SJCRH30 (cell line): ENCODE data around the gene TXK. TPM values are rescaled to one million over a fixed set of nuclear protein-coding genes. Genes with fewer than 3 reads are reported as not detected.
A peak's percentile ranks its signal among the peaks of the same experiment; 100 is the strongest.
"Not testable (repeated sequence)": the region's sequence is repeated elsewhere in the genome, so short reads cannot be mapped to it uniquely, and the experiment has no call there.

Experiments
- DNase-seq, 2 experiments: peaks; one replicate each; pipeline ENCODE4 v3.0.0-alpha.2; 2015 to 2020
- H3K27ac ChIP-seq: fragments of 250-450 bp; sonication (Bioruptor Pico); 2 replicates; pipeline ENCODE4 v1.5.1; 2020; ENCODE audit warnings: mild to moderate bottlenecking, moderate library complexity
- H3K27me3 ChIP-seq: fragments of 250-450 bp; sonication (Bioruptor Pico); 2 replicates; pipeline ENCODE4 v1.5.1; 2020; ENCODE audit warnings: mild to moderate bottlenecking, moderate library complexity
- H3K36me3 ChIP-seq: fragments of 250-450 bp; sonication (Bioruptor Pico); 2 replicates; pipeline ENCODE4 v1.5.1; 2020; ENCODE audit warnings: mild to moderate bottlenecking, moderate library complexity
- H3K4me1 ChIP-seq: fragments of 250-450 bp; sonication (Bioruptor Pico); 2 replicates; pipeline ENCODE4 v1.5.1; 2020; ENCODE audit warnings: mild to moderate bottlenecking, moderate library complexity
- H3K4me3 ChIP-seq: fragments of 250-450 bp; sonication (Bioruptor Pico); 2 replicates; pipeline ENCODE4 v1.5.1; 2020; ENCODE audit warnings: mild to moderate bottlenecking, moderate library complexity
- H3K9me3 ChIP-seq: fragments of 250-450 bp; sonication (Bioruptor Pico); replicated peaks from 2 replicates; pipeline ENCODE4 v1.5.1; 2020; ENCODE audit warnings: mild to moderate bottlenecking, moderate library complexity
- total RNA-seq: library from RNA; depleted of rRNA; stranded (reverse); fragments of >200 nt; shearing (Covaris generic); gene quantifications from 2 replicates; pipeline ENCODE4 v1.2.3, GENCODE V29; 2014; rRNA removed

Gene TXK
- 0.35 and 1.1 TPM in 2 replicates for total RNA-seq

DNA sequence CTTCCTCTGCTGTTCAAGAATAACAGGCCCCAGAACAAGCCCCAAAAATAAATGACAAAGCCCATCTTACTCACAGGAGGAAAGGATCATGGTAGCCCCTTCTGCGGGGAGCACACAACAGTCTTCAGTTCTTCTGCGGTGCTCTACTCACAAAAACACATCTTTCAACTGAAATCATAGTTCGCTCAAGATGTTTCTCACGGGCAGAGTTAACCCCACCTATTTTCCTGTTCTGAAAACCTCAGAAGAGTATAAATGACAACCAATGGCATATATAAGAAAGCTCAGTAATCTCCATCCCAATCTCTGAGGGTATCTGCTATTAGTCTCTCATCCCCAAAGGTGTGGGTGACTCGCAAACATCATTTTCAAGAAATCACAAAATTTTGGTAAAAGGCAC lies at the start of gene TXK:
Gene TXK (minus strand): TSS at position 170 of the 400 bp plus-strand sequence. CDS start 80 bp downstream, at position 90.
- Histone ChIP-seq H3K9me3 (no peaks in the 10 kb centered on the region; the same call in 1 of the 2 replicates), H3K27ac (no peak within 1 kb of the TSS), H3K4me1 (peaks cover 5% of the 10 kb centered on the region), H3K27me3 (no peaks in the 10 kb centered on the region), H3K4me3 (no peak within 1 kb of the TSS), H3K36me3 (peaks cover 13% of the 10 kb centered on the region)
- DNase-seq, result no peak

GRCh38 chr4:48180234-48180633 lies 46.2 kb upstream of the TXK start:
- DNase-seq, result no peak

DNA sequence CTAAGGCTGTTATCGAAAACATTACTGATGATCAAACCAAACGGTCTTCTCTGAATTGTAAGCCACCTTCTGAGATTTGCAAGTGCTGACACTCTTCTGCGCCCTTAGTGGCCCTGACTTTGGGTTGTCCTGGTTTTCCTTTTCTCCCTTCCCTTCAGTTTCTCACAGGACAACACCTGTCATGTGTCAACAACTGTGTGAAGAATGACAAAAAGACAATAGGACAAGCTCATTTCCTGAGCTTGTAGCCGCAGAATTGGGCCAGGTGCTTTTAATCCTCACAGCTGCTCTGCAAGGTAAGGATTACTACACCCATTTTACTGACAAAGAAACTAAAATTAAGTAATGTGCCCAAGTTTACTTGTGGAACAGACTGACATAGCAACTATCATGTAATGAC lies 44.9 kb upstream of the TXK start:
- no peaks in the 10 kb centered on the region for H3K36me3 ChIP-seq
- DNase-seq, result peak; percentile 62 to 86
- H3K27ac ChIP-seq, result peak overlapping the region; percentile 47
- peaks cover 39% of the 10 kb centered on the region for H3K4me1 ChIP-seq
- no peak overlapping the region for H3K4me3 ChIP-seq
- peaks cover 3% of the 10 kb centered on the region; the same call in 1 of the 2 replicates for H3K9me3 ChIP-seq
- H3K27me3 ChIP-seq, result no peaks in the 10 kb centered on the region

More at GRCh38 chr4:48180234-48180633, 46.2 kb upstream of the TXK start:
- no peaks in the 10 kb centered on the region for H3K27me3 ChIP-seq
- no peaks in the 10 kb centered on the region for H3K36me3 ChIP-seq
- H3K27ac ChIP-seq, result no peak overlapping the region
- no peak overlapping the region for H3K4me3 ChIP-seq
- H3K4me1 ChIP-seq, result peaks cover 34% of the 10 kb centered on the region
- H3K9me3 ChIP-seq, result peaks cover 3% of the 10 kb centered on the region; the same call in 1 of the 2 replicates

- no peak for DNase-seq
- Histone ChIP-seq H3K27me3 (no peaks in the 10 kb centered on the region), H3K4me1 (peaks cover 53% of the 10 kb centered on the region), H3K27ac (no peak overlapping the region), H3K4me3 (no peak overlapping the region), H3K36me3 (no peaks in the 10 kb centered on the region), H3K9me3 (peaks cover 3% of the 10 kb centered on the region; the same call in 1 of the 2 replicates)
Observed at GRCh38 chr4:48175806-48176205, 41.8 kb upstream of the TXK start.

DNA sequence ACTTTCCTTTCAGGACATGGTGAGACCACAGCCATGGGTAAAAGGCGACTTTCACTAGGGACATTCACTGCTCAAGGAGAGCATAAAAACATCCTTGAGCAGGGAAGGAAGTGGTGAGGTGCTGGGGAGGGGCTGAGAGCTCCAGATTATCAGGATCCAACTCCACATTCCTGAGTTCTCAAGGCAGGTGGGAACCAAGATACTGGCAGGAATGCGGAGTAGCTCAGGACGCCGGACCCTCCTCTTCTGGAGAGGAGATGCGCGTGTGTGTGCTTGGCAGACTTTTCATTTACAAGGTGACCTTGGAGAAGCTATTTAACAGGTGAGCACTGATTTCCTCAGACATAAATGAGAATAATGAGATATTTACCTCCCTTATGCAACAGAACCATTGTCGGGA lies 41.3 kb upstream of the TXK start:
- no peaks in the 10 kb centered on the region for H3K27me3 ChIP-seq
- no peak for DNase-seq
- peaks cover 3% of the 10 kb centered on the region; the same call in 1 of the 2 replicates for H3K9me3 ChIP-seq
- no peak overlapping the region for H3K4me3 ChIP-seq
- H3K36me3 ChIP-seq, result no peaks in the 10 kb centered on the region
- peaks cover 50% of the 10 kb centered on the region for H3K4me1 ChIP-seq
- H3K27ac ChIP-seq, result no peak overlapping the region

GRCh38 chr4:48173056-48173991 lies 39.3 kb upstream of the TXK start:
- H3K36me3 ChIP-seq, result no peaks in the 10 kb centered on the region
- peaks cover 3% of the 10 kb centered on the region; the same call in 1 of the 2 replicates for H3K9me3 ChIP-seq
- no peak overlapping the region for H3K4me3 ChIP-seq
- peaks cover 32% of the 10 kb centered on the region for H3K4me1 ChIP-seq
- H3K27ac ChIP-seq, result peak overlapping the region; percentile 80
- no peaks in the 10 kb centered on the region for H3K27me3 ChIP-seq
- DNase-seq, result peak; percentile 60 to 78

DNA sequence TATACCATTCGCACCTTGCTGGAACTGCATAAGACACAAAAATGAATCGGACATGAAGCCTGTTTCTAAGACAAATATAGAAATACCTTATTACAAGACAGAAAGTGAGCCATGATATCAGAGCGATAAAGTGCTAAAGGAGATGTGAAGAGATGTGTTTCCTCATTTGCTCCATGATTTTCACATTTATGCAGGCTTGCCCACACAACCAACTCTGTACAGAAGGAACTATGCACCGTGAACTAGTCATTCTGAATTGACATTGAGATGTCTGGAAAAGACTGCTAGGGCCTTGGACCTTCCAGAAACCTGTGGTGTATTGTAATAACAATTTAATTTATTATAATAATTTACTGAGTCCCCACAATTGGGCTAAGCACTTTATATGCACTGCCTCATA lies 38.6 kb upstream of the TXK start:
- Histone ChIP-seq H3K4me1 (peaks cover 30% of the 10 kb centered on the region), H3K36me3 (peaks cover 3% of the 10 kb centered on the region; the same call in 1 of the 2 replicates), H3K4me3 (no peak overlapping the region), H3K27ac (peak overlapping the region; percentile 80), H3K27me3 (no peaks in the 10 kb centered on the region), H3K9me3 (peaks cover 1% of the 10 kb centered on the region; the same call in 1 of the 2 replicates)
- no peak for DNase-seq

DNA sequence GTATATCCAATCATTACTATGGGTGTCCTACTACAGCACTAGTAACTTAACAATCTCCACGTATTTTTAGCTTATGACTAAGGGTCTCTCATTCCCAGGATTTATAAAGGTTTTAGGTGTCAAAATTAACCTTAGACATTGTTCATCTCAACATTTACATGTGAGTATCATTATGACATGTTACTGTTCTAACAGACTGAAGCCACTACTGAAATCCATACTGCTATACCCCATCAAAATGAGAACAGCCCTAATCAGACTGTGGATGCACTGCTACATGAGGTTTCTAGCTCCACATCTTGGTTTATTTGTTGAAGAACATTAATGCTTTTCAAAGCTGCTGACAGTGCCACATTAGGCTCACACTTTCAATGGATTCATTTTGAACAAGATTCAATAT lies 35.6 kb upstream of the TXK start:
- H3K27me3 ChIP-seq, result no peaks in the 10 kb centered on the region
- H3K4me3 ChIP-seq, result no peak overlapping the region
- no peak for DNase-seq
- no peak overlapping the region for H3K27ac ChIP-seq
- peaks cover 4% of the 10 kb centered on the region; the same call in 1 of the 2 replicates for H3K36me3 ChIP-seq
- H3K9me3 ChIP-seq, result no peaks in the 10 kb centered on the region
- H3K4me1 ChIP-seq, result peaks cover 18% of the 10 kb centered on the region

DNA sequence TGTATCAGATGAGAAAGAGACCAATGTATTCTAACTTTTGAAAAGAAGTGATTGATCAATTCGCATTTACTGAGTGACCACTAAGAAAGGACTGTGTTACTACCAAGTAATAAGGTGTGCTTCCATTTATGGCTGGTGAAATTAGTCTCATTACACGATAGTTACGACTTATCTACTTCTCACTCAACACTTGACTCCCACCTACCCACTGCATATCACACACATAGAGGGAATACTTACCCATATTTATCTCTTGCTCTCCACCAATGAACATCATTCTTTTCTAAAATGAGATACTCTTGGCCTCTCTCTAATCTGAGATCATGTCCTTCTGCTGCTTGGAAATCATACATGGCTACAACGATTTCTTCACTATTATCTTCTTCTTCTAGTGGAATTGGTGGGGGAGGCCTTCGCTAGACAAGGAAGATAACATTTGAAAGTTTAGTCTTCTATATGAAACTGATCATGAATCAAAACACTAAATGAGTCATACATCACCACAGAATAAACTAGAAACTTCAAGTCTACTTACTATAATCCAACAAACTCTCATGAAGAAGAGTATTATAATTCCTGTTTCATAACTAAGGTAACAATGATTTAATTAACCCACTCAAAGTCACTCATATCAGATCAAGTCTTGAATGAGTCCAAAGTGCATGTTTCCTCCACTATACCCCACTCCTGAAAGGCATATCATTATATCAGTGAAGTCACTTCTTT lies 33.7 kb upstream of the TXK start:
- Histone ChIP-seq H3K36me3 (peaks cover 7% of the 10 kb centered on the region), H3K27me3 (no peaks in the 10 kb centered on the region), H3K9me3 (no peaks in the 10 kb centered on the region), H3K4me3 (no peak overlapping the region), H3K27ac (no peak overlapping the region), H3K4me1 (peaks cover 2% of the 10 kb centered on the region)
- DNase-seq, result no peak

GRCh38 chr4:48164561-48164960 lies 30.5 kb upstream of the TXK start:
- H3K9me3 ChIP-seq, H3K4me3 ChIP-seq, H3K27me3 ChIP-seq, DNase-seq, H3K27ac ChIP-seq, H3K36me3 ChIP-seq, H3K4me1 ChIP-seq: not testable (repeated sequence)

DNA sequence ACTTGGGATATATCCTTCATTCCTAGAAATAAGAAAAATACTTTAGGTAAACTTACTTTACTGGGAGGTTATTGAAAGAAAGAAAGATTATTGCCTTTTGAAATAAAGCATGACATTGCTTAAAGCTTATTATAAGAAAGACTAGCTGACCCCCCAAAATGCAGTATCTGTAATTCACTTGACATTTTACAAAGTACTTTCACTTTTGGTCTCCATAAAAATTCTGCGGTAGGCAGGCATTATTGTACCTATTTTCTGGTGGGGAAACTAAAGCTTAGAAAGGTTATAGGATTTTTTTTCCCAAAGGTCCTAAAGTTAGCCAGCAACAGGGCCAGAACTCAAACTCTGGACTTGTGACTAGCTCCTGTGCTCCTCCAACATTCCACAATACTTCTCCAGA lies 29.7 kb upstream of the TXK start:
- Histone ChIP-seq H3K4me3 (no peak overlapping the region), H3K36me3 (peaks cover 9% of the 10 kb centered on the region), H3K9me3 (no peaks in the 10 kb centered on the region), H3K4me1 (peaks cover 9% of the 10 kb centered on the region), H3K27me3 (no peaks in the 10 kb centered on the region), H3K27ac (no peak overlapping the region)
- no peak for DNase-seq

- H3K27me3 ChIP-seq, result no peaks in the 10 kb centered on the region
- H3K4me1 ChIP-seq, result peaks cover 9% of the 10 kb centered on the region
- peaks cover 5% of the 10 kb centered on the region for H3K36me3 ChIP-seq
- H3K27ac ChIP-seq, result no peak overlapping the region
- DNase-seq, result no peak
- no peak overlapping the region for H3K4me3 ChIP-seq
- no peaks in the 10 kb centered on the region for H3K9me3 ChIP-seq
Observed at GRCh38 chr4:48162162-48162561, 28.1 kb upstream of the TXK start.

- DNase-seq, result no peak
- H3K27me3 ChIP-seq, result no peaks in the 10 kb centered on the region
- H3K4me3 ChIP-seq, result no peak overlapping the region
- H3K36me3 ChIP-seq, result peaks cover 8% of the 10 kb centered on the region
- H3K27ac ChIP-seq, result no peak overlapping the region
- H3K9me3 ChIP-seq, result peaks cover 10% of the 10 kb centered on the region; the same call in 1 of the 2 replicates
- H3K4me1 ChIP-seq, result peaks cover 5% of the 10 kb centered on the region
Observed at GRCh38 chr4:48157271-48157670, 23.2 kb upstream of the TXK start.

GRCh38 chr4:48156423-48156822 lies 22.4 kb upstream of the TXK start:
- H3K27me3 ChIP-seq, result no peaks in the 10 kb centered on the region
- DNase-seq, result no peak
- peaks cover 10% of the 10 kb centered on the region; the same call in 1 of the 2 replicates for H3K9me3 ChIP-seq
- no peak overlapping the region for H3K27ac ChIP-seq
- no peak overlapping the region for H3K4me3 ChIP-seq
- peaks cover 10% of the 10 kb centered on the region for H3K36me3 ChIP-seq
- no peaks in the 10 kb centered on the region for H3K4me1 ChIP-seq
